Mononuclear cell (primary cell): ENCODE data around the gene SYT10. TPM values are rescaled to one million over a fixed set of nuclear protein-coding genes. Genes with fewer than 3 reads are reported as not detected.

Experiments
- H3K27me3 ChIP-seq: 2 replicates; pipeline ENCODE4 v1.6.0; 2011; ENCODE audit warnings: low read length, control low read depth; ENCODE audit not compliant: insufficient read depth
- H3K4me1 ChIP-seq: 2 replicates; pipeline ENCODE4 v1.5.1; 2011; ENCODE audit warnings: mild to moderate bottlenecking, low read length, control low read depth; ENCODE audit not compliant: insufficient read depth
- H3K4me3 ChIP-seq: 2 replicates; pipeline ENCODE4 v1.5.1; 2011; ENCODE audit warnings: mild to moderate bottlenecking, low read length, moderate library complexity
- H3K9me3 ChIP-seq: 2 replicates; pipeline ENCODE4 v1.5.1; 2011; ENCODE audit warnings: low read depth, mild to moderate bottlenecking, control low read depth, low read length
- total RNA-seq: library from RNA; depleted of rRNA; stranded (reverse); fragments of >200 nt; gene quantifications from one replicate; pipeline ENCODE4 v1.2.3, GENCODE V29; 2012

The SYT10 gene
- not detected for total RNA-seq

DNA sequence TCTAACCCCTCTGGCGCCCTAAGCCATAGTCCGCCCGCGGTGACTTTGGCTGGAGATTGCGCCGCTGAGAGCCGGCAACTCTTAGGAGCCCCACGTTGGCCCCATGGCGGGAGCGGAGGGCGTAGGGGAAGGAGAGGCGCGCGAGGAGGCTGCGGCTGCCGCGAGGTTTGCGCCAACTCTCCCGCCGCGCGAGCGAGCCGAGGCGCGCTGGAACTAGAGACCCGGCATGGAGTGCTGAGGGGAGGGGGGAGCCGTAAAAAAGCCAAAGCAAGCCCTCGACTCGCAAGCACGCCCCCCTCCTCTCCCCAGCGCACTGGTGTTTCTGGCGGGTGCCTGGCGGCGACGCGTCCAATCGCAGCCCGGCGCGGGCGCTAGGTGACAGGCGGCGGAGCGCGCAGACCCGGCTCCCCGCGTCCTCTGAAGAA lies at the start of gene SYT10:
SYT10 (minus strand) TSS at position 233 of the 425 bp plus-strand sequence. CDS start 297 bp downstream, outside the sequence.
- Histone ChIP-seq H3K4me3 (no peak within 1 kb of the TSS), H3K9me3 (no peaks in the 10 kb centered on the region)

GRCh38 chr12:33488036-33488435 lies 48.4 kb upstream of the SYT10 start:
- Histone ChIP-seq H3K9me3 (no peaks in the 10 kb centered on the region), H3K4me3 (no peak overlapping the region), H3K4me1 (no peaks in the 10 kb centered on the region), H3K27me3 (no peaks in the 10 kb centered on the region)

More for the DNA sequence above, at the start of gene SYT10:
- H3K4me1 ChIP-seq, result peaks cover 8% of the 10 kb centered on the region
- H3K27me3 ChIP-seq, result peaks cover 46% of the 10 kb centered on the region

GRCh38 chr12:33486058-33486457 lies 46.4 kb upstream of the SYT10 start:
- no peaks in the 10 kb centered on the region for H3K9me3 ChIP-seq
- H3K4me1 ChIP-seq, result no peaks in the 10 kb centered on the region
- H3K27me3 ChIP-seq, result no peaks in the 10 kb centered on the region
- no peak overlapping the region for H3K4me3 ChIP-seq

GRCh38 chr12:33484161-33484560 lies 44.5 kb upstream of the SYT10 start:
- Histone ChIP-seq H3K4me3 (no peak overlapping the region), H3K9me3 (no peaks in the 10 kb centered on the region), H3K4me1 (no peaks in the 10 kb centered on the region), H3K27me3 (no peaks in the 10 kb centered on the region)

DNA sequence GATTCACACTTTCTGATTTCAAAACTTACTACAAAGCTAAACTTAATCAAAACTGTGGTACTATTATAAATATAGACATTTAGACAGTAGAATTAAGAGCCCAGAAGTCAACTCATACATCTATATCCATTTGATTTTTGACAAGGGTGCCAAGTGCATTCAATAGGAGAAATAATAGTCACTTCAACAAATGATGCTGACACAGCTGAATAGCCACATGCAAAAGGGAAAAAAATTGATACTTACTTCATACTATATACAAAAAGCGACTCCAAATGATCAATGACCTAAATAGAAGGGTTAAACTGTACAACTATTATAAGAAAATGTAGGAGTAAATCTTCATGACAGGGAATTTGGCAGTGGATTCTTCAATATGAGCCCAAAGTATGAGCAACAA lies 40.7 kb upstream of the SYT10 start:
- Histone ChIP-seq H3K27me3 (no peaks in the 10 kb centered on the region), H3K9me3 (peaks cover 7% of the 10 kb centered on the region), H3K4me1 (no peaks in the 10 kb centered on the region), H3K4me3 (no peak overlapping the region)

- Histone ChIP-seq H3K9me3 (peaks cover 13% of the 10 kb centered on the region), H3K27me3 (no peaks in the 10 kb centered on the region), H3K4me3 (no peak overlapping the region), H3K4me1 (no peaks in the 10 kb centered on the region)
Measured at GRCh38 chr12:33476058-33476457, 36.4 kb upstream of the SYT10 start.

DNA sequence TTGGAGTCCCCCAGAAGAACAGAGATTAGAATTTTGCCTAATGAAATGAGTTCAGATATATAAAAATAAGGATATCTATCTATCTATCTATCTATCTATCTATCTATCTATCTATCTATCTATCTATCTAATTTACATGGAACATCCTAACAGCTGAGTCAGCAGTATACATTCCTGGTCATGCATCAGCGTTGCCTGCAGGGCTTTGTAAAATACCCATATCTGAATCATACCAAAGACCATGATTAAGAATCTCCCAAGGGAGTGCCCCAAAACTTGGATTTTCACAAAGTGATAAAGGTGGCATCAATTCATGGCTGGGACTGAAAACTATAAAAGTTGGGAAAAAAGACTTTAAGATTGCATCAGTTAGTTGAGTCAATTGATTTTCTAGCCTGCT lies 32.7 kb upstream of the SYT10 start:
- no peaks in the 10 kb centered on the region for H3K27me3 ChIP-seq
- no peak overlapping the region for H3K4me3 ChIP-seq
- H3K4me1 ChIP-seq, result no peaks in the 10 kb centered on the region
- H3K9me3 ChIP-seq, result peaks cover 6% of the 10 kb centered on the region

GRCh38 chr12:33455096-33455495 lies 15.5 kb upstream of the SYT10 start:
- Histone ChIP-seq H3K4me1 (no peaks in the 10 kb centered on the region), H3K27me3 (no peaks in the 10 kb centered on the region), H3K9me3 (no peaks in the 10 kb centered on the region), H3K4me3 (no peak overlapping the region)

- Histone ChIP-seq H3K4me3 (no peak overlapping the region), H3K9me3 (no peaks in the 10 kb centered on the region), H3K4me1 (no peaks in the 10 kb centered on the region), H3K27me3 (no peaks in the 10 kb centered on the region)
Measured at GRCh38 chr12:33450480-33450879, 10.9 kb upstream of the SYT10 start.

- H3K4me3 ChIP-seq, result no peak overlapping the region
- H3K27me3 ChIP-seq, result peaks cover 46% of the 10 kb centered on the region
- peaks cover 8% of the 10 kb centered on the region for H3K4me1 ChIP-seq
- no peaks in the 10 kb centered on the region for H3K9me3 ChIP-seq
Measured at GRCh38 chr12:33440477-33440876, 858 bp upstream of the SYT10 start.

- Histone ChIP-seq H3K27me3 (peaks cover 45% of the 10 kb centered on the region), H3K4me3 (no peak overlapping the region), H3K4me1 (peaks cover 8% of the 10 kb centered on the region), H3K9me3 (no peaks in the 10 kb centered on the region)
Measured at GRCh38 chr12:33438851-33439586, 600 bp downstream of the SYT10 start.

- H3K4me3 ChIP-seq, result no peak overlapping the region
- peaks cover 8% of the 10 kb centered on the region for H3K4me1 ChIP-seq
- peaks cover 43% of the 10 kb centered on the region for H3K27me3 ChIP-seq
- no peaks in the 10 kb centered on the region for H3K9me3 ChIP-seq
Measured at GRCh38 chr12:33438025-33438772, 1.4 kb downstream of the SYT10 start.

- Histone ChIP-seq H3K4me3 (no peak overlapping the region), H3K9me3 (no peaks in the 10 kb centered on the region), H3K27me3 (peaks cover 43% of the 10 kb centered on the region), H3K4me1 (peaks cover 8% of the 10 kb centered on the region)
Measured at GRCh38 chr12:33437598-33437997, 2.0 kb downstream of the SYT10 start.

DNA sequence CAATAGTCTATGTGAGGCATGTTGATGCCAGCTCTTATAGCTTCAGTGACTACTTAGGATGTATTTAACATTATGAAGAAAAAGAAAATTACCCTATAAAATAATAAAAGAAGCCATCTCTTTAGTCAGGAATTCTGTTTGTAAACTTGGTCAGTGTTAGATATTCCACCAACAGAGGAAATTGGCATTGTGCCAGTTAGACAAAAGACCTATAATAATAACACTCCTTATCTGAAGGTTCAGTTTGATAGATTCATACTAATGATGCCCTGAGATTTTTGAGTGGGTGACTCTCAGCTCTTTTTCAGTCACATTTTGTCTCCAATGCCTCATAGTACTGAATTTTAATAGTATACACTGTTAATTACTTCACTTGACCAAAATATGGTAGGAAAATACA lies 6.6 kb downstream of the SYT10 start:
- no peak overlapping the region for H3K4me3 ChIP-seq
- H3K4me1 ChIP-seq, result no peaks in the 10 kb centered on the region
- H3K27me3 ChIP-seq, result peaks cover 9% of the 10 kb centered on the region
- no peaks in the 10 kb centered on the region for H3K9me3 ChIP-seq

DNA sequence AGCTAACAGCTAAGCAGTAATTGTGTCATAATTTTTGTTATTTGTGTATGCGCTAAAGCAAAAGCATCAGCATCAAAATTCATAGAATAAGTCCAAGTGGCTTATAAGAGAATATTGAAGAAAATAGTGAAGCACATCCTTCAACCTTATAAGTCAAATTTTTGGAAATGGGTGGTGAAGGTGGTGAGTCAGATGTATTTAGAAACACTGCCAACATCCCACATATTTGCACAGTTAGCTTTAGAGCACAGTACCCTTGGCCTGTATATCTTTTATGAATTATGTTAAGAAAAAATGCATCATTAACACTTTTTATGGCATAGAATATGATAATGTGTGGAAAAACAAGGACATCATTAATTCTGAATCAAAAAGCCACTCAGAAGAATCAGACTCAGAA lies 8.0 kb downstream of the SYT10 start:
- Histone ChIP-seq H3K4me1 (no peaks in the 10 kb centered on the region), H3K9me3 (no peaks in the 10 kb centered on the region), H3K27me3 (no peaks in the 10 kb centered on the region), H3K4me3 (no peak overlapping the region)
